B cell (primary cell): ENCODE results near the gene SMC1B. TPM values are rescaled to one million over a fixed set of nuclear protein-coding genes. Genes with fewer than 3 reads are reported as not detected.
"Not testable (repeated sequence)": the region's sequence is repeated elsewhere in the genome, so short reads cannot be mapped to it uniquely, and the experiment has no call there.

Experiments
- ATAC-seq: fragments of 200-7000 bp; cut with Tn5 transposase; one replicate; pipeline ENCODE4 v1.10.0; 2021; ENCODE audit warnings: low read depth, mild to moderate bottlenecking, moderate number of reproducible peaks, moderate library complexity
- CTCF ChIA-PET: fragments of 350-600 bp; sonication (Branson Sonifier 250); formaldehyde crosslinking; loops from one replicate; lab custom pipeline; 2021; ENCODE audit warnings: antibody characterized with exemption, inconsistent platforms; lab: Charles Lee
- POLR2A ChIA-PET: fragments of 350-600 bp; sonication (Branson Sonifier 250); formaldehyde crosslinking; loops from one replicate; lab custom pipeline; 2021; ENCODE audit warnings: antibody characterized with exemption; lab: Charles Lee
- DNase-seq: peaks from one replicate; pipeline ENCODE4 v3.0.0; 2013
- H2AFZ ChIP-seq: 2 replicates; pipeline ENCODE4 v1.6.1; 2012; ENCODE audit warnings: mild to moderate bottlenecking, low read depth, low read length; ENCODE audit not compliant: insufficient read depth, poor library complexity, severe bottlenecking
- H3K27ac ChIP-seq, 2 donors: 1 replicate in 1 of 2; 2 replicates in 1 of 2; pipeline ENCODE4 v1.5.1; 2012 to 2013; ENCODE audit warnings: low read length in 2 of 2, mild to moderate bottlenecking in 2 of 2, moderate library complexity in 1 of 2
- H3K27me3 ChIP-seq, 4 experiments: fragments of 200-600 bp in 1 of 4; sonication (generic) in 1 of 4; replicated peaks in 1 of 4; 1 replicate in 2 of 4; 2 replicates in 2 of 4; pipeline versions ENCODE4 v1.6.1 to v1.7.0; 2013 to 2016; ENCODE audit warnings: low read length in 3 of 4, mild to moderate bottlenecking in 2 of 4, mixed read lengths in 1 of 4, moderate library complexity in 1 of 4; ENCODE audit not compliant: insufficient read depth in 4 of 4, control insufficient read depth in 3 of 4; ENCODE audit errors: control extremely low read depth in 1 of 4
- H3K36me3 ChIP-seq, 2 experiments: replicated peaks in 1 of 2; 1 replicate in 1 of 2; 2 replicates in 1 of 2; pipeline versions ENCODE4 v1.6.1 to v1.7.1; 2013; ENCODE audit warnings: low read length in 1 of 2; ENCODE audit not compliant: insufficient read depth in 2 of 2, control insufficient read depth in 1 of 2; ENCODE audit errors: control extremely low read depth in 1 of 2, extremely low read depth in 1 of 2
- H3K4me1 ChIP-seq, 2 donors: fragments of 200-600 bp in 1 of 2; sonication (generic) in 1 of 2; 1 replicate in 1 of 2; 2 replicates in 1 of 2; pipeline versions ENCODE4 v1.5.1 to v1.6.1; 2013 to 2017; ENCODE audit warnings: low read length in 2 of 2; ENCODE audit not compliant: control insufficient read depth in 2 of 2, insufficient read depth in 2 of 2
- H3K4me2 ChIP-seq: replicated peaks from 2 replicates; pipeline ENCODE3; 2012; ENCODE audit warnings: mild to moderate bottlenecking, low read depth, low read length; ENCODE audit not compliant: poor library complexity, severe bottlenecking
- H3K4me3 ChIP-seq, 5 experiments: fragments of 200-600 bp in 1 of 5; sonication (generic) in 1 of 5; 1 replicate in 3 of 5; 2 replicates in 2 of 5; pipeline versions ENCODE4 v1.5.1 to v1.7.0; 2011 to 2016; ENCODE audit warnings: low read length in 4 of 5, mild to moderate bottlenecking in 4 of 5, low read depth in 2 of 5, control low read depth in 1 of 5, moderate library complexity in 1 of 5; ENCODE audit not compliant: insufficient read depth in 1 of 5; ENCODE audit errors: control extremely low read depth in 1 of 5, extremely low read depth in 1 of 5
- H3K79me2 ChIP-seq: fragments of 200-600 bp; sonication (generic); one replicate; pipeline ENCODE4 v1.6.0; 2016; ENCODE audit warnings: low read length; ENCODE audit not compliant: control insufficient read depth, insufficient read depth
- H3K9ac ChIP-seq: fragments of 200-600 bp; sonication (generic); 2 replicates; pipeline ENCODE4 v1.6.1; 2017; ENCODE audit warnings: mild to moderate bottlenecking, low read length, moderate library complexity
- H3K9me3 ChIP-seq, 3 donors: one replicate each; pipeline versions ENCODE4 v1.6.1 to v1.7.1; 2013; ENCODE audit warnings: low read length in 2 of 3; ENCODE audit not compliant: control insufficient read depth in 2 of 3, insufficient read depth in 1 of 3; ENCODE audit errors: control extremely low read depth in 1 of 3
- H4K20me1 ChIP-seq: 2 replicates; pipeline ENCODE4 v1.6.0; 2012; ENCODE audit warnings: mild to moderate bottlenecking, low read length; ENCODE audit not compliant: insufficient read depth, control insufficient read depth, poor library complexity, severe bottlenecking
- H3K27ac Mint-ChIP-seq: one replicate; pipeline ENCODE4 v1.8.0; 2021; ENCODE audit warnings: mixed read lengths
- H3K27me3 Mint-ChIP-seq: one replicate; pipeline ENCODE4 v1.8.0; 2021; ENCODE audit warnings: mixed read lengths
- H3K4me1 Mint-ChIP-seq: one replicate; pipeline ENCODE4 v1.8.0; 2021; ENCODE audit warnings: mixed read lengths
- H3K4me3 Mint-ChIP-seq: one replicate; pipeline ENCODE4 v1.8.0; 2021; ENCODE audit warnings: mixed read lengths
- H3K9me3 Mint-ChIP-seq: one replicate; pipeline ENCODE4 v1.8.0; 2022; ENCODE audit warnings: mixed read lengths; ENCODE audit not compliant: insufficient read depth
- WGBS: methylation state at CpG from one replicate; pipeline ENCODE4 v1.1.5; 2013; ENCODE audit warnings: missing lambda C conversion rate; ENCODE audit not compliant: insufficient coverage; 5-methylcytosine and 5-hydroxymethylcytosine counted together
- intact Hi-C: fragments of 100-400 bp; cut with micrococcal nuclease; formaldehyde crosslinking; loops from one replicate; pipeline ENCODE4 v1.10.0; 2022
- polyA plus RNA-seq: library from polyadenylated mRNA; depleted of rRNA; stranded (reverse); fragments of >200 nt; gene quantifications from 2 replicates; pipeline ENCODE4 v1.2.3, GENCODE V29; 2012
- total RNA-seq, 2 donors: library from RNA; stranded (reverse); fragments of 120-200 nt in 1 of 2; gene quantifications; 1 replicate in 1 of 2; 2 replicates in 1 of 2; pipeline versions ENCODE4 v1.2.3 to v1.2.4, GENCODE V29; 2013 to 2022

SMC1B gene
- total and polyA plus RNA-seq, 2 donors (not counting 1 experiment from before 2014, with no cell fraction given): 0.07 TPM; not detected in 1

GRCh38 chr22:45295004-45295403 lies 118.4 kb downstream of the SMC1B start:
- H3K27ac ChIP-seq, intact Hi-C loops, H3K4me2 ChIP-seq, H3K79me2 ChIP-seq, H3K9me3 Mint-ChIP-seq, ATAC-seq, H3K4me3 Mint-ChIP-seq, H3K27me3 ChIP-seq, H2AFZ ChIP-seq, DNase-seq, H3K4me3 ChIP-seq, H3K9ac ChIP-seq, H3K36me3 ChIP-seq, H3K27me3 Mint-ChIP-seq, POLR2A ChIA-PET, H4K20me1 ChIP-seq: not testable (repeated sequence)
- H3K9me3 ChIP-seq: peaks cover 0 to 11% (median 0%) of the 10 kb centered on the region in 3 donors
- Mint-ChIP-seq H3K4me1 (peaks cover 31% of the 10 kb centered on the region), H3K27ac (peak overlapping the region; percentile 76)
- H3K4me1 ChIP-seq: peaks cover 22 to 50% of the 10 kb centered on the region in 2 donors
- CTCF ChIA-PET: interaction anchor here (0.6 kb wide), 1 partner anchor 75 kb away, joined by 3 read pairs; no protein-coding TSS in a partner anchor
- whole genome bisulfite sequencing: 95% methylated on average over 6 of the region's 6 CpGs

Other genes with a start within 250 kb of the SMC1B start
- gene NUP50, start 249.7 kb downstream of the SMC1B start, total RNA-seq: 105 and 108 TPM in 2 replicates
- 9.1 and 14.4 TPM in 2 replicates for gene NUP50, start 249.7 kb downstream of the SMC1B start, polyA plus RNA-seq
- gene KIAA0930, start 172.7 kb downstream of the SMC1B start, total RNA-seq: 46.8 and 47.2 TPM in 2 replicates
- 16.4 and 27.0 TPM in 2 replicates for gene KIAA0930, start 172.7 kb downstream of the SMC1B start, polyA plus RNA-seq
- gene UPK3A, start 128.7 kb downstream of the SMC1B start, total RNA-seq: not detected in 2 replicates
- gene UPK3A, start 128.7 kb downstream of the SMC1B start, polyA plus RNA-seq: 0.13 TPM in 1 of 2 replicates, not detected in the other
- gene FAM118A, start 103.7 kb downstream of the SMC1B start, total RNA-seq: 66.5 and 74.6 TPM in 2 replicates
- 66.4 and 216 TPM in 2 replicates for gene FAM118A, start 103.7 kb downstream of the SMC1B start, polyA plus RNA-seq
- gene RIBC2, start 94 bp upstream of the SMC1B start, total RNA-seq: not detected in 2 replicates
- gene RIBC2, start 94 bp upstream of the SMC1B start, polyA plus RNA-seq: not detected in 2 replicates
- not detected in 2 replicates for gene FBLN1, start 89.3 kb upstream of the SMC1B start, total RNA-seq
- not detected in 2 replicates for gene FBLN1, start 89.3 kb upstream of the SMC1B start, polyA plus RNA-seq